Panc1 (cell line): ENCODE results near the gene PRR5L. TPM values are rescaled to one million over a fixed set of nuclear protein-coding genes. Genes with fewer than 3 reads are reported as not detected.

Source experiments
- ATAC-seq: fragments of 200-7000 bp; cut with Tn5 transposase; 2 replicates; pipeline ENCODE4 v1.9.1; 2020; ENCODE audit warnings: mild to moderate bottlenecking, moderate library complexity
- BruUV-seq: library from RNA; stranded (reverse); fragments of 400-500 nt; replicated peaks from 2 replicates; lab custom pipeline; 2021; lab: Mats Ljungman, UMichigan
- CTCF ChIA-PET: fragments of 300-600 bp; sonication (Branson Sonifier 250); formaldehyde crosslinking; loops from one replicate; lab custom pipeline; 2022; ENCODE audit warnings: antibody characterized with exemption; lab: Charles Lee
- POLR2A ChIA-PET: fragments of 300-600 bp; sonication (Branson Sonifier 250); formaldehyde crosslinking; loops from one replicate; lab custom pipeline; 2022; ENCODE audit warnings: antibody characterized with exemption; lab: Charles Lee
- DNase-seq: peaks from one replicate; pipeline ENCODE4 v3.0.0-alpha.2; 2010; ENCODE audit warnings: low read depth, low spot score
- H3K27ac ChIP-seq: 2 replicates; pipeline ENCODE4 v1.5.1; 2011; ENCODE audit warnings: mild to moderate bottlenecking, low read length, inconsistent platforms
- H3K27me3 ChIP-seq: fragments of 200-500 bp; sonication (Bioruptor generic); 2 replicates; pipeline ENCODE4 v1.6.0; 2014; ENCODE audit warnings: low read length, inconsistent platforms; ENCODE audit not compliant: control insufficient read depth, insufficient read depth
- H3K36me3 ChIP-seq: fragments of 200-500 bp; sonication (Bioruptor generic); 2 replicates; pipeline ENCODE4 v1.5.1; 2014; ENCODE audit warnings: inconsistent platforms, mild to moderate bottlenecking, low read length, moderate library complexity; ENCODE audit not compliant: control insufficient read depth, insufficient read depth
- H3K4me1 ChIP-seq: 2 replicates; pipeline ENCODE4 v1.5.1; 2011; ENCODE audit warnings: inconsistent platforms, mild to moderate bottlenecking, low read length, moderate library complexity; ENCODE audit not compliant: control insufficient read depth, insufficient read depth
- H3K4me3 ChIP-seq, 2 experiments: 2 replicates each; pipeline ENCODE4 v1.5.1; 2011 to 2012; ENCODE audit warnings: low read depth in 2 of 2, low read length in 2 of 2, mild to moderate bottlenecking in 2 of 2, inconsistent platforms in 1 of 2, moderate library complexity in 1 of 2
- H3K9me3 ChIP-seq: fragments of 200-500 bp; sonication (Bioruptor generic); 2 replicates; pipeline ENCODE4 v1.5.1; 2014; ENCODE audit warnings: low read depth, mild to moderate bottlenecking, inconsistent platforms, low read length, moderate library complexity; ENCODE audit not compliant: control insufficient read depth, insufficient read depth
- CTCF ChIP-seq: fragments of 450-650 bp; IDR thresholded peaks from 2 replicates; pipeline ENCODE4 v1.5.1; 2017; ENCODE audit warnings: mild to moderate bottlenecking
- POLR2AphosphoS5 ChIP-seq: IDR thresholded peaks from 2 replicates; pipeline ENCODE4 v1.6.1; 2012; ENCODE audit warnings: mild to moderate bottlenecking, low read depth, low read length, moderate library complexity
- SIN3A ChIP-seq: IDR thresholded peaks from 2 replicates; pipeline ENCODE4 v1.6.1; 2012; ENCODE audit warnings: low read depth, mild to moderate bottlenecking, low read length, moderate library complexity, borderline replicate concordance; ENCODE audit not compliant: insufficient read depth
- TCF7L2 ChIP-seq: IDR thresholded peaks from 2 replicates; pipeline ENCODE4 v1.6.1; 2011; ENCODE audit warnings: mild to moderate bottlenecking, low read depth, low read length, inconsistent platforms
- in situ Hi-C: cut with HindIII; loops from 2 replicates; pipeline ENCODE4 v1.10.0; 2016; ENCODE audit warnings: low sequenced_read_pairs, low pct_unique_long_range_greater_than_20kb
- intact Hi-C: fragments of 100-400 bp; cut with micrococcal nuclease; formaldehyde crosslinking; loops from one replicate; pipeline ENCODE4 v1.10.0; 2022; ENCODE audit not compliant: unreplicated experiment
- total RNA-seq: library from RNA; stranded (reverse); gene quantifications from one replicate; pipeline ENCODE4 v1.2.1, GENCODE V29; 2021; ENCODE audit not compliant: unreplicated experiment
- TF ChIP-seq, protein P1 (sequence below), 2 experiments: IDR thresholded peaks; 2 replicates each; pipeline ENCODE4 v1.6.1; 2011 to 2012; ENCODE audit warnings: low read depth in 2 of 2, control low read depth in 1 of 2, low read length in 1 of 2, mild to moderate bottlenecking in 1 of 2, moderate library complexity in 1 of 2; ENCODE audit not compliant: insufficient read depth in 1 of 2

PRR5L gene
- total RNA-seq, 1 experiment from 2014 or later, result 0.36 TPM

GRCh38 chr11:36459046-36459445, 163.0 kb downstream of the PRR5L start:
- DNase-seq (no peak), ATAC-seq (no peak)
- intact Hi-C loops (no loop called here), in situ Hi-C loops (no loop called here)
- Histone ChIP-seq H3K36me3 (no peaks in the 10 kb centered on the region), H3K27me3 (no peaks in the 10 kb centered on the region), H3K4me3 (no peak overlapping the region), H3K4me1 (no peaks in the 10 kb centered on the region; the same call in 1 of the 2 replicates), H3K27ac (no peak overlapping the region), H3K9me3 (no peaks in the 10 kb centered on the region)
- BruUV-seq, result no TSS peak
- CTCF ChIA-PET, result no interaction called here
- POLR2A ChIA-PET, result no interaction called here
- TF ChIP-seq TCF7L2 (no peak), POLR2AphosphoS5 (no peak), CTCF (no peak), SIN3A (no peak)
- TF ChIP-seq, protein P1, sequence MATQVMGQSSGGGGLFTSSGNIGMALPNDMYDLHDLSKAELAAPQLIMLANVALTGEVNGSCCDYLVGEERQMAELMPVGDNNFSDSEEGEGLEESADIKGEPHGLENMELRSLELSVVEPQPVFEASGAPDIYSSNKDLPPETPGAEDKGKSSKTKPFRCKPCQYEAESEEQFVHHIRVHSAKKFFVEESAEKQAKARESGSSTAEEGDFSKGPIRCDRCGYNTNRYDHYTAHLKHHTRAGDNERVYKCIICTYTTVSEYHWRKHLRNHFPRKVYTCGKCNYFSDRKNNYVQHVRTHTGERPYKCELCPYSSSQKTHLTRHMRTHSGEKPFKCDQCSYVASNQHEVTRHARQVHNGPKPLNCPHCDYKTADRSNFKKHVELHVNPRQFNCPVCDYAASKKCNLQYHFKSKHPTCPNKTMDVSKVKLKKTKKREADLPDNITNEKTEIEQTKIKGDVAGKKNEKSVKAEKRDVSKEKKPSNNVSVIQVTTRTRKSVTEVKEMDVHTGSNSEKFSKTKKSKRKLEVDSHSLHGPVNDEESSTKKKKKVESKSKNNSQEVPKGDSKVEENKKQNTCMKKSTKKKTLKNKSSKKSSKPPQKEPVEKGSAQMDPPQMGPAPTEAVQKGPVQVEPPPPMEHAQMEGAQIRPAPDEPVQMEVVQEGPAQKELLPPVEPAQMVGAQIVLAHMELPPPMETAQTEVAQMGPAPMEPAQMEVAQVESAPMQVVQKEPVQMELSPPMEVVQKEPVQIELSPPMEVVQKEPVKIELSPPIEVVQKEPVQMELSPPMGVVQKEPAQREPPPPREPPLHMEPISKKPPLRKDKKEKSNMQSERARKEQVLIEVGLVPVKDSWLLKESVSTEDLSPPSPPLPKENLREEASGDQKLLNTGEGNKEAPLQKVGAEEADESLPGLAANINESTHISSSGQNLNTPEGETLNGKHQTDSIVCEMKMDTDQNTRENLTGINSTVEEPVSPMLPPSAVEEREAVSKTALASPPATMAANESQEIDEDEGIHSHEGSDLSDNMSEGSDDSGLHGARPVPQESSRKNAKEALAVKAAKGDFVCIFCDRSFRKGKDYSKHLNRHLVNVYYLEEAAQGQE (IDR thresholded peaks at IDR 0.05; ENCODE audit: insufficient read depth in 1 of 2, low read depth in 2 of 2, low read length in 1 of 2), result no peak

DNA sequence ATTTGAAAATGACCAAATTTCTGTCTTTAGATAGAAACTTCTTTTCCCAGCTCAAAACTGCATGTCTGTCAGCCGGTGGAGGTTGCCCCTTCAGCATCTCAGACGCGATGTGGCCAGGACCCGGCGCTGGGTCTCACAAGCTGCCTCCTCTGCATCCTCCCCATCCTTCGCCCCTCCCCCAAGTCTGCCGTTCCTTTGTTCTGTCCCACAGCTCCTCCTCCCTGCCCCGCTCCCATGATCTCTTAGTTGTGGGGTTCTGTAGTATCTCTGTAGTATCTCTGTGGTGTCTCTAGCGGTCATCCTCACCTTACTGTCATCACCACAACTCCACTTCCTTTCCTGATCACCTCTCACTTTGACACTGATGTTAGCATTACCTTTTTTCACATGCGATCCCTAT, 164.1 kb downstream of the PRR5L start:
- no TSS peak for BruUV-seq
- H3K4me3 ChIP-seq, result no peak overlapping the region
- ChIA-PET POLR2A (no interaction called here), CTCF (no interaction called here)
- in situ Hi-C loops (no loop called here), intact Hi-C loops (no loop called here)
- no peak overlapping the region for H3K27ac ChIP-seq
- no peaks in the 10 kb centered on the region for H3K4me1 ChIP-seq
- no peaks in the 10 kb centered on the region for H3K9me3 ChIP-seq
- H3K36me3 ChIP-seq, result no peaks in the 10 kb centered on the region
- no peak for ATAC-seq
- TF ChIP-seq, protein P1 (IDR thresholded peaks at IDR 0.05; ENCODE audit: insufficient read depth in 1 of 2, low read depth in 2 of 2, low read length in 1 of 2), result no peak
- TF ChIP-seq TCF7L2 (no peak), CTCF (no peak), SIN3A (no peak), POLR2AphosphoS5 (no peak)
- no peak for DNase-seq
- H3K27me3 ChIP-seq, result peaks cover 2% of the 10 kb centered on the region; the same call in 1 of the 2 replicates
